GM18511 (cell line): ENCODE measurements around the gene GRIFIN.

Experiments used
- ATAC-seq: cut with Tn5 transposase; IDR thresholded peaks from one replicate; pipeline ENCODE4 v1.9.1; 2021; ENCODE audit warnings: mild to moderate bottlenecking, moderate library complexity; ENCODE audit not compliant: unreplicated experiment

Gene GRIFIN

GRCh38 chr7:2437136-2437535 is 39.1 kb downstream of the GRIFIN start:
- no peak for ATAC-seq

DNA sequence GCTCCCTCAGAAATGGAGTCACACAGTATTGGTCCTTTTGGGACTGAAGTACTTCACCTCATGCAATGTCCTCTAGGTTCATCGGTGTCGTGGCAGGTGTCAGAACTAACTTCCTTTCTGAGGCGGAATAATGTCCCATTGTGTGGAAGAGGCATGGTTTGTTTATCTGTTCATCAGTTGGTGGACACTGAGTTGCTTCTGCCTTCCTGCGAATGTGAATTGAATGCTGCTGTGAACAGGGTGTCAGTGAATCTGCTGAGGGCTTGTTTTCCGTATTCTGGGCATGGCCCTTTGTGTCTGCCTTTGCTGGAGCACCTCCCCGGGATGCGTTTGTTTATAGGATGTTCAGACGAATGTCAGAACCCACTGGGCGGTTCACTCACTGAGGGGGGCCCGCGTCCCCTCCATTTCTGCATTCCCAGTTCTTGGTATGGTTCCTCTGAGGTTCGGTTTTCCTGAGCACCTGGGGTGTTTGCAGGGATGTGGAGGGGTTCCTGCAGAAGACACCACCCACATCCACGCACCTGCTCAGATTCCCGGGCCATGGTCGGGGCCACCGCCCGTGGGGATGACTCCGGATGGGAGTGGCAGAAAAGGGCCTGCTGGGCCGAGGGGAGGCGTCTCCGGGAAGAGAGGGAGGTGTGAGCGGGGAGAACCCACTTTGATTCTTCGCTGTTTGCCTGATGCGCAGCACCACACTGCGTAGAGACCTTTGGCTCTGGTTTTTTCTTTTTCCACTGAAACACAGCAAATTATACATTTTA is 39.7 kb downstream of the GRIFIN start:
- no peak for ATAC-seq

GRCh38 chr7:2435146-2435545 is 41.1 kb downstream of the GRIFIN start:
- ATAC-seq, result no peak

DNA sequence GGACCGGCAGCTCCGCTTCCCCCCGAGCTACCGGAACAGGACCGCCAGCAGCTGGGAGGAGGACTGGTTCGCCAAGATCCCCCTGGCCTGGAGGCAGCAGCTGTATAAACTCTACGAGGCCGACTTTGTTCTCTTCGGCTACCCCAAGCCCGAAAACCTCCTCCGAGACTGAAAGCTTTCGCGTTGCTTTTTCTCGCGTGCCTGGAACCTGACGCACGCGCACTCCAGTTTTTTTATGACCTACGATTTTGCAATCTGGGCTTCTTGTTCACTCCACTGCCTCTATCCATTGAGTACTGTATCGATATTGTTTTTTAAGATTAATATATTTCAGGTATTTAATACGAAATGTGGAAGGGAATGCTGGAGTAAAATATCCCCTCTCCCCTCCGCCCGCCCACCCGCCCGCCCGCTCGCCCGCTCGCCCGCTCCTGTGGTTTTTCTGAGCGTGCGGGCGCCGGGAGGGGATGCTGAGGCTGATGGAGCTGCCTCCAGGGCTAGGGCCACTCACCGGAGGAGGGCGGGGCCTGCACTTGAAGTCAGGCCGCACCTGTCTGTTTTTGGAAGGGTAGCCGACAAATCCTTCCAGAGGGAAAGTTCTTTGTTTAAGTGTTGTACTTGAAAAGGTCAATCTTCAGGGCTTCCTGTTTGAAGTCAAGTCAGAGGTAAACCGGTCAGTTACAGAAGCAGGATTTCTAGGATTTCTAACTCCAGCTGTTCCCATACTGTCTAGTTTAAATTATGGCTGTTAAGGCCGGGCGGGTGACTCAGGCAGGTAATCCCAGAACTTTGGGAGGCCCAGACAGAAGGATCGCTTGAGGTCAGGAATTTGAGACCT is 42.3 kb downstream of the GRIFIN start:
- no peak for ATAC-seq

GRCh38 chr7:2432910-2433712 is 43.1 kb downstream of the GRIFIN start:
- ATAC-seq, result no peak

GRCh38 chr7:2431260-2431867 is 44.8 kb downstream of the GRIFIN start:
- no peak for ATAC-seq

DNA sequence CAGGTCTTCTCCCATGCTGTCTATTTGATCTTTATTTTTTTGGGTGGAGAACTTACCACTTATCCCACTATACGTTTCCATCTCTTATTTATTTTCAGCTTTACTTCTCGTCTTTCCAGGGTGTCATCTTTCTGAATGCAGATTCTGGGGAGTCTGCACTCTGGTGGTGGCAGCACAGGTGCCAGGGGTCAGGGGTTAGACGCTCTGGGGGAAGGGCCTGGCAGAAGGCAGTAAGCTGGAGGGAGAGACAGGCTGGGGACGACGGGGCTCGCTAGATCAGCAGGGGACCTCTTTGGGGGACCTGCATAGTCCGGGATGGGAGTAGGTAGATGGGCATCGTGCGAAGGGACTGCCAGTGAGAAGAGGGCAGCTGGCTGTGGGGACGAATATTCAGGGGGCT is 50.4 kb downstream of the GRIFIN start:
- no peak for ATAC-seq
